ENCODE data around the gene HDGFL2. TPM values are rescaled to one million over a fixed set of nuclear protein-coding genes. Genes with fewer than 3 reads are reported as not detected.
"Not testable (repeated sequence)": the region's sequence is repeated elsewhere in the genome, so short reads cannot be mapped to it uniquely, and the experiment has no call there.

Gene HDGFL2
- total RNA-seq, 1 donor from 2014 or later = 27.8 TPM

GRCh38 chr19:4521170-4521887, 49.2 kb downstream of the HDGFL2 start:
- intact Hi-C loops (cut with DNase I) = no loop called here
- ATAC-seq (ENCODE audit: poor library complexity) (no peak), DNase-seq (peak; percentile 44)

- no peak for ATAC-seq (ENCODE audit: poor library complexity)
- DNase-seq = no peak
- intact Hi-C loops (cut with DNase I) = no loop called here
Measured at GRCh38 chr19:4521888-4522242, 49.8 kb downstream of the HDGFL2 start.

- intact Hi-C loops (cut with DNase I) = no loop called here
- ATAC-seq (ENCODE audit: poor library complexity) (no peak), DNase-seq (no peak)
Measured at GRCh38 chr19:4522291-4523002, 50.4 kb downstream of the HDGFL2 start.

- DNase-seq (peak; percentile 76), ATAC-seq (ENCODE audit: poor library complexity) (no peak)
- intact Hi-C loops (cut with DNase I) = no loop called here
Measured at GRCh38 chr19:4523306-4524110, 51.4 kb downstream of the HDGFL2 start.

- ATAC-seq (ENCODE audit: poor library complexity) (peak; percentile 48), DNase-seq (peak; percentile 74)
- intact Hi-C loops (cut with DNase I) = no loop called here
Measured at GRCh38 chr19:4524808-4525562, 52.9 kb downstream of the HDGFL2 start.

- ATAC-seq (ENCODE audit: poor library complexity) (no peak), DNase-seq (no peak)
- intact Hi-C loops (cut with DNase I) = no loop called here
Measured at GRCh38 chr19:4525563-4526002, 53.5 kb downstream of the HDGFL2 start.

GRCh38 chr19:4527377-4527776, 55.3 kb downstream of the HDGFL2 start:
- intact Hi-C loops (cut with DNase I); ATAC-seq (ENCODE audit: poor library complexity); DNase-seq: not testable (repeated sequence)

- intact Hi-C loops (cut with DNase I) = no loop called here
- no peak for DNase-seq
- ATAC-seq (ENCODE audit: poor library complexity) = no peak
Measured at GRCh38 chr19:4528843-4529242, 56.7 kb downstream of the HDGFL2 start.

- no peak for DNase-seq
- intact Hi-C loops (cut with DNase I) = no loop called here
- ATAC-seq (ENCODE audit: poor library complexity) = no peak
Measured at GRCh38 chr19:4529924-4530522, 57.9 kb downstream of the HDGFL2 start.

- DNase-seq (no peak), ATAC-seq (ENCODE audit: poor library complexity) (no peak)
- intact Hi-C loops (cut with DNase I) = no loop called here
Measured at GRCh38 chr19:4531562-4532165, 59.6 kb downstream of the HDGFL2 start.

- intact Hi-C loops (cut with DNase I) = no loop called here
- ATAC-seq (ENCODE audit: poor library complexity) (no peak), DNase-seq (no peak)
Measured at GRCh38 chr19:4533334-4533733, 61.2 kb downstream of the HDGFL2 start.

GRCh38 chr19:4533835-4534424, 61.8 kb downstream of the HDGFL2 start:
- intact Hi-C loops (cut with DNase I) = no loop called here
- no peak for DNase-seq
- ATAC-seq (ENCODE audit: poor library complexity) = no peak

GRCh38 chr19:4534836-4535658, 63.0 kb downstream of the HDGFL2 start, which contains the start of gene PLIN5:
TSS of gene PLIN5 (minus strand) at chr19:4535224. CDS start at chr19:4534074, 1,150 bp downstream.
- DNase-seq (peak; percentile 89), ATAC-seq (ENCODE audit: poor library complexity) (peak; percentile 89)
- intact Hi-C loops (cut with DNase I) = no loop called here

GRCh38 chr19:4536798-4537197, 64.7 kb downstream of the HDGFL2 start:
- ATAC-seq (ENCODE audit: poor library complexity) = no peak
- DNase-seq = no peak
- intact Hi-C loops (cut with DNase I) = no loop called here

- no peak for DNase-seq
- intact Hi-C loops (cut with DNase I) = no loop called here
- peak; percentile 34 for ATAC-seq (ENCODE audit: poor library complexity)
Measured at GRCh38 chr19:4537953-4538600, 66.0 kb downstream of the HDGFL2 start.

- no peak for ATAC-seq (ENCODE audit: poor library complexity)
- intact Hi-C loops (cut with DNase I) = no loop called here
- DNase-seq = no peak
Measured at GRCh38 chr19:4538601-4538954, 66.5 kb downstream of the HDGFL2 start.

Data from Right ventricle myocardium superior (tissue), 1 donor.